Heart left ventricle (tissue), 13 donors: ENCODE measurements around the gene AMMECR1.

Experiments
- POLR2A ChIP-seq, 2 donors: fragments of 450-650 bp; IDR thresholded peaks; one replicate each; pipeline ENCODE4 v1.6.1; 2017; ENCODE audit warnings: antibody characterized with exemption in 2 of 2, mild to moderate bottlenecking in 2 of 2, moderate library complexity in 2 of 2
- TF ChIP-seq, protein P1 (sequence below), 12 donors: fragments of 200-600 bp; sonication (generic) in 4 of 12; IDR thresholded peaks; one replicate each; pipeline versions ENCODE4 v1.5.0 to v1.8.0; 2018 to 2022; ENCODE audit warnings: antibody characterized with exemption in 12 of 12, mild to moderate bottlenecking in 5 of 12
- donor health status: ischemic (EF 13 %, LVEDD 7.1; RV severe dilation, severe dysfunction).
- donor health status: DM: no; HTN: yes; CAD: no.
- donor health status: DM: no; HTN: no; CAD: no.
- donor health status: ischemic (EF 25% LVEDD 6.9; RV normal size, moderate dysfunction).
- donor health status: ischemic (EF 25% LVEDD 5.7; RV mildly dilated, moderate dysfunction).
- donor health status: ischemic (EF 35%, LVEDD 5.7; RV mildly dilated, moderate dysfunction).
- donor health status: nonischemic (EF 11% LVEDD 7.7; RV severe dilation, severe dysfunction).
- donor health status: DM: yes; HTN: yes; CAD: no.
- donor health status: PGD.
- donor health status: ischemic (EF 29% LVEDD 5.4; RV normal size, mild dysfunction).
- donor health status: nonischemic (EF 23%, LVEDD 6.1; RV moderate dilation, normal function).

DNA sequence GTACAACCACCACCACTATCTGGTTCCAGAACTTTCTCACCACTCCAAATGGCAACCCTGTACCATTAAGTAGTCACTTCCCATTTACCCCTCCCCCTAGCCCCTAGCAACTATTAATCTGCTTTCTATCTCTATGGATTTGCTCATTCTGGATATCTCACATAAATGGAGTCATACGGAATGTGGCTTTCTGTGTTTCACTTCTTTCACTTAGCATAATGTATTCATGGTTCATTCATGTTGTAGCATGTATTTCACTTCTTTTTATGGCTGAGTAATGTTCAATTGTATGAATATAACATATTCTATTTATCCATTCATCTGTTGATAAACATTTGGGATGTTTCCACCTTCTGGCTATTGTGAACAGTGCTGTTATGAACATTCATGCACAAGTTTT, 104.7 kb downstream of the AMMECR1 start:
- TF ChIP-seq, protein P1, sequence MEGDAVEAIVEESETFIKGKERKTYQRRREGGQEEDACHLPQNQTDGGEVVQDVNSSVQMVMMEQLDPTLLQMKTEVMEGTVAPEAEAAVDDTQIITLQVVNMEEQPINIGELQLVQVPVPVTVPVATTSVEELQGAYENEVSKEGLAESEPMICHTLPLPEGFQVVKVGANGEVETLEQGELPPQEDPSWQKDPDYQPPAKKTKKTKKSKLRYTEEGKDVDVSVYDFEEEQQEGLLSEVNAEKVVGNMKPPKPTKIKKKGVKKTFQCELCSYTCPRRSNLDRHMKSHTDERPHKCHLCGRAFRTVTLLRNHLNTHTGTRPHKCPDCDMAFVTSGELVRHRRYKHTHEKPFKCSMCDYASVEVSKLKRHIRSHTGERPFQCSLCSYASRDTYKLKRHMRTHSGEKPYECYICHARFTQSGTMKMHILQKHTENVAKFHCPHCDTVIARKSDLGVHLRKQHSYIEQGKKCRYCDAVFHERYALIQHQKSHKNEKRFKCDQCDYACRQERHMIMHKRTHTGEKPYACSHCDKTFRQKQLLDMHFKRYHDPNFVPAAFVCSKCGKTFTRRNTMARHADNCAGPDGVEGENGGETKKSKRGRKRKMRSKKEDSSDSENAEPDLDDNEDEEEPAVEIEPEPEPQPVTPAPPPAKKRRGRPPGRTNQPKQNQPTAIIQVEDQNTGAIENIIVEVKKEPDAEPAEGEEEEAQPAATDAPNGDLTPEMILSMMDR (IDR thresholded peaks at IDR 0.05), result no peak
- TF ChIP-seq POLR2A (IDR thresholded peaks at IDR 0.05), result no peak
